PC-9 (cell line): ENCODE measurements around the gene ABAT.

Source experiments
- CTCF ChIP-seq: fragments of 200-600 bp; sonication (generic); conservative IDR thresholded peaks from 2 replicates; pipeline ENCODE4 v1.6.1; 2017; ENCODE audit warnings: mixed run types, antibody characterized with exemption, mild to moderate bottlenecking, moderate library complexity
- EZH2 ChIP-seq: fragments of 200-600 bp; sonication (generic); IDR thresholded peaks from 2 replicates; pipeline ENCODE4 v1.8.0; 2017; ENCODE audit warnings: antibody characterized with exemption, low read depth

GRCh38 chr16:8818504-8819270, 144.3 kb downstream of the ABAT start:
- TF ChIP-seq CTCF: no peak
- no peak for TF ChIP-seq EZH2
